Measurements from ENCODE around the gene DCD. TPM values are rescaled to one million over a fixed set of nuclear protein-coding genes. Genes with fewer than 3 reads are reported as not detected.
A peak's percentile ranks its signal among the peaks of the same experiment; 100 is the strongest.

The DCD gene
- total RNA-seq, 1 donor from 2014 or later, result not detected

- no peak overlapping the region for H3K27ac Mint-ChIP-seq (ENCODE audit: unreplicated experiment)
- H3K9me3 Mint-ChIP-seq (ENCODE audit: low read depth), result no peaks in the 10 kb centered on the region
- no peaks in the 10 kb centered on the region for H3K36me3 Mint-ChIP-seq (ENCODE audit: low read depth)
- H3K4me3 Mint-ChIP-seq (ENCODE audit: unreplicated experiment), result no peak overlapping the region
- TF ChIP-seq, protein P1, sequence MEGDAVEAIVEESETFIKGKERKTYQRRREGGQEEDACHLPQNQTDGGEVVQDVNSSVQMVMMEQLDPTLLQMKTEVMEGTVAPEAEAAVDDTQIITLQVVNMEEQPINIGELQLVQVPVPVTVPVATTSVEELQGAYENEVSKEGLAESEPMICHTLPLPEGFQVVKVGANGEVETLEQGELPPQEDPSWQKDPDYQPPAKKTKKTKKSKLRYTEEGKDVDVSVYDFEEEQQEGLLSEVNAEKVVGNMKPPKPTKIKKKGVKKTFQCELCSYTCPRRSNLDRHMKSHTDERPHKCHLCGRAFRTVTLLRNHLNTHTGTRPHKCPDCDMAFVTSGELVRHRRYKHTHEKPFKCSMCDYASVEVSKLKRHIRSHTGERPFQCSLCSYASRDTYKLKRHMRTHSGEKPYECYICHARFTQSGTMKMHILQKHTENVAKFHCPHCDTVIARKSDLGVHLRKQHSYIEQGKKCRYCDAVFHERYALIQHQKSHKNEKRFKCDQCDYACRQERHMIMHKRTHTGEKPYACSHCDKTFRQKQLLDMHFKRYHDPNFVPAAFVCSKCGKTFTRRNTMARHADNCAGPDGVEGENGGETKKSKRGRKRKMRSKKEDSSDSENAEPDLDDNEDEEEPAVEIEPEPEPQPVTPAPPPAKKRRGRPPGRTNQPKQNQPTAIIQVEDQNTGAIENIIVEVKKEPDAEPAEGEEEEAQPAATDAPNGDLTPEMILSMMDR (IDR thresholded peaks at IDR 0.05), result no peak
- DNase-seq (ENCODE audit: low spot score), result no peak
- peaks cover 18% of the 10 kb centered on the region for H3K27me3 Mint-ChIP-seq (ENCODE audit: low read depth)
- H3K4me1 Mint-ChIP-seq (ENCODE audit: low read depth), result no peaks in the 10 kb centered on the region
Measured at GRCh38 chr12:54661048-54661447, 12.9 kb upstream of the DCD start.

DNA sequence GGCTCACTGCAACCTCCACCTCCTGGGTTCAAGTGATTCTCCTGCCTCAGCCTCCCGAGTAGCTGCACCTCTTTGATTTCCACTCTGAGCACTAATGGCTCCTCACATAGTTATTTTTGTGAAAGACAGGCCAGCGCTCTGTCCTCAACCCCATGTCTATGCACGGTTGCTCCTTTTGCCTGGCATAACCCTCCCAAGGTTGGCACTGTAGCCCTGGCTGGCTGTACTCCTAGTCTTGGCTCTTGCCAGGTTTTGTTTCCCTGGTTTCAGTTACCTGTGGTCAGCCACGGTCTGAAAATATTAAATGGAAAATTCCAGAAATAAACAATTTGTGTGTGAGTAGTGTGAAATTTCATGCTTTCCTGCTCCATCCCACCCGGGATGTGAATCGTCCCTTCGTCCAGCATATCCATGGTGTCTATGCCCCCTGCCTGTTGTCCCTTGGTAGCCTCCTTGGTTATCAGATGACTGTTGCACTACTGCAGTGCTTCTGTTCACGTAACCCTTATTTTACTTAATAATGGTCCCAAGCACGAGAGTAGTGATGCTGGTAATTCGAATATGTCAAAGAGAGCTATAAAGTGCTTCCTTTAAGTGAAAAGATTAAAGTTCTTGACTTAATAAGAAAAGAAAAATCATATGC, 12.3 kb upstream of the DCD start:
- DNase-seq (ENCODE audit: low spot score), result no peak
- Mint-ChIP-seq H3K9me3 (ENCODE audit: low read depth) (no peaks in the 10 kb centered on the region), H3K36me3 (ENCODE audit: low read depth) (no peaks in the 10 kb centered on the region), H3K27ac (ENCODE audit: unreplicated experiment) (no peak overlapping the region), H3K4me3 (ENCODE audit: unreplicated experiment) (no peak overlapping the region), H3K4me1 (ENCODE audit: low read depth) (no peaks in the 10 kb centered on the region), H3K27me3 (ENCODE audit: low read depth) (peaks cover 18% of the 10 kb centered on the region)
- TF ChIP-seq, protein P1 (IDR thresholded peaks at IDR 0.05), result no peak

DNA sequence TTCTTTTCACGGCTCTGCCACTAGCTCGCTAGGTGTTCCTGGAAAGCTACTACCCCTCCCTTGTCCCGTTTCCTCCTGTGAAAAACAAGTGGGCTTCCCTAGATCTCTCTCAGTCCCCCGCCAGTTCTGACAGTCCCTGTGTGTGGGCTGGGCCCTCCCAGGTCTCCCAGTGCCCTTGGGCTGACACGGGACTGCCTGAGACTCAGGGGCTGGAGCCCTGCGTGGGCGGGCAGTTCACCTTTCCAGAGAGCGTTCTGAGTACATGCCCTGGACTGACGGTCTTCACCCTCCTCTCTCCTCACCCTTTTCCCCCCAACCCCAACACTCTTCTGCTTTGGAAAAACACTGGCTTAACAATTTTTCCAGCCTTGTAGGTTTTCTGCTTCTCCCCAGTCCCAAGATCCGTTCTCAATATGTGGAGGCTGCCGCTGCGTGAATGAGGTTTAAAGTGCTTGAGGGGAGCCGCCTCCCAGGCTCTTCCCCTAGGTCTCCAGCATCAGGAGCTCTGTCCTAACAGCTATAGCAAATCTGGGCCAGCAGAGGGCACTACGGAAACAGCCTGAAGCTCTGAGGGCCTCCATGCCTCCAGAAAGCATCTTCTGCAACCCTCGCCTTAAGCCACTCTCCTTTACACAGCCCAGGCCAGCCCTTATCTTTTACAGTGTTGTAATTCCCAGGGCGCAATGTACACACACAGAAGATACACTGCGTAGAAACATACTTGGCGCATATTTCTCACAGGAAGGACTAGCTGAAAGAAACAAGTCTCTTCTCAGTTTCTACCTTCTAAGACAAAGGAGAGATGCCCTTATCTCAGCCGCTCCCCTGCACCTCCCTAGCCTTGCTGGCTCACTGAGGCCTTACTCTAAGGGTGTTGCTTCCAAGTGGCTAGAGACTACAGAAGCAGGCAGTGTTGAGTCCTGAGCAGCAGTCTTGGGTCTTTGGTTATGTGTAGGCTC, 10.4 kb upstream of the DCD start:
- H3K4me1 Mint-ChIP-seq (ENCODE audit: low read depth), result no peaks in the 10 kb centered on the region
- H3K36me3 Mint-ChIP-seq (ENCODE audit: low read depth), result no peaks in the 10 kb centered on the region
- no peak overlapping the region for H3K4me3 Mint-ChIP-seq (ENCODE audit: unreplicated experiment)
- peaks cover 18% of the 10 kb centered on the region for H3K27me3 Mint-ChIP-seq (ENCODE audit: low read depth)
- DNase-seq (ENCODE audit: low spot score), result no peak
- TF ChIP-seq, protein P1 (IDR thresholded peaks at IDR 0.05), result peak; percentile 67
- H3K27ac Mint-ChIP-seq (ENCODE audit: unreplicated experiment), result no peak overlapping the region
- H3K9me3 Mint-ChIP-seq (ENCODE audit: low read depth), result no peaks in the 10 kb centered on the region

DNA sequence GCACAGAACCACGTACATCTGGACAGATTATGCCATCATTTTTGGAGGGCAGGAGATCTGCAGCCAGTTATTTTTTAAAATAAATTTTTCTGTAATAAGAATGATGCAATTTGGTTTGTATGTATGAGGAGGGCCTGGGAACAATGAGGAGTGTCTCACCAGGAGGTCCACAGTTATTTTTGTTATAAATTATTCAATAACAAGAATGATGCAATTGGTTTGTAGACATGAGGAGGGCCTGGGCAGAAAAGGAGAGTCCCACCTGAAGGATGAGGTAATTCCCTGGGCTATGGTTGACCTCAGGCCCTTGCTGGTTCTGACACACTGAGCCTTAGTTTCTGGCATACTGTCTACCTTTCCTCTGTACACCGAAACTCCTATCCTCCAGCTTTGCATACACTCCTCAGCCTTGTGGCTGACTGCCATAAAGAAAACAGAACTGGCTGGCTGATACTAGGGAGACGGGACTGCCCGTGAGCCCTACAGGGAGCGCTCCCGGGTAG, 9.0 kb upstream of the DCD start:
- Mint-ChIP-seq H3K4me1 (ENCODE audit: low read depth) (no peaks in the 10 kb centered on the region), H3K36me3 (ENCODE audit: low read depth) (no peaks in the 10 kb centered on the region)
- no peak for DNase-seq (ENCODE audit: low spot score)

GRCh38 chr12:54654926-54655325, 6.8 kb upstream of the DCD start:
- Mint-ChIP-seq H3K4me1 (ENCODE audit: low read depth) (no peaks in the 10 kb centered on the region), H3K4me3 (ENCODE audit: unreplicated experiment) (no peak overlapping the region), H3K27me3 (ENCODE audit: low read depth) (peaks cover 21% of the 10 kb centered on the region), H3K36me3 (ENCODE audit: low read depth) (no peaks in the 10 kb centered on the region), H3K27ac (ENCODE audit: unreplicated experiment) (no peak overlapping the region), H3K9me3 (ENCODE audit: low read depth) (no peaks in the 10 kb centered on the region)
- TF ChIP-seq, protein P1 (IDR thresholded peaks at IDR 0.05), result no peak
- no peak for DNase-seq (ENCODE audit: low spot score)

More for the DNA sequence above, 9.0 kb upstream of the DCD start:
- no peak overlapping the region for H3K4me3 Mint-ChIP-seq (ENCODE audit: unreplicated experiment)
- no peaks in the 10 kb centered on the region for H3K9me3 Mint-ChIP-seq (ENCODE audit: low read depth)
- no peak overlapping the region for H3K27ac Mint-ChIP-seq (ENCODE audit: unreplicated experiment)
- peaks cover 26% of the 10 kb centered on the region for H3K27me3 Mint-ChIP-seq (ENCODE audit: low read depth)
- TF ChIP-seq, protein P1 (IDR thresholded peaks at IDR 0.05), result no peak

Data from chondrocyte (in vitro differentiated cells).